ENCODE data around the gene JARID2.

GRCh38 chr6:15531973-15532372 lies 286.1 kb downstream of the JARID2 start:
- no peak for TF ChIP-seq EZH2 (IDR thresholded peaks at IDR 0.05)
- no peak for TF ChIP-seq POLR2AphosphoS5 (IDR thresholded peaks at IDR 0.05; ENCODE audit: borderline replicate concordance, low read depth, low read length)
- no peak for TF ChIP-seq FOXP2 (optimal IDR thresholded peaks at IDR 0.05; ENCODE audit: control extremely low read depth, extremely low read length, insufficient read depth)
